HepG2 (cell line): ENCODE results near the gene SYNJ2. TPM values are rescaled to one million over a fixed set of nuclear protein-coding genes. Genes with fewer than 3 reads are reported as not detected.

Source experiments
- CERS6 ChIP-seq: sonication (generic); formaldehyde crosslinking; IDR thresholded peaks from 2 replicates; pipeline ENCODE4 v1.5.0; 2020; ENCODE audit warnings: missing genetic modification reagents
- CREB1 ChIP-seq, 2 experiments: fragments of 450-650 bp in 1 of 2; IDR thresholded peaks; 2 replicates each; pipeline ENCODE4 v1.6.1; 2016 to 2017; ENCODE audit warnings: control low read depth in 1 of 2, mild to moderate bottlenecking in 1 of 2, missing compliant biosample characterization in 1 of 2, missing genetic modification characterization in 1 of 2
- FOSL2 ChIP-seq: sonication (generic); formaldehyde crosslinking; IDR thresholded peaks from 2 replicates; pipeline ENCODE4 v1.4.0; 2020; ENCODE audit warnings: missing genetic modification reagents
- HNRNPK ChIP-seq: fragments of 200-400 bp; formaldehyde crosslinking; IDR thresholded peaks from 2 replicates; pipeline ENCODE4 v1.6.1; 2018; ENCODE audit warnings: low read length, low read depth, moderate library complexity, mild to moderate bottlenecking; ENCODE audit not compliant: poor library complexity, severe bottlenecking
- IRX3 ChIP-seq: sonication (generic); formaldehyde crosslinking; IDR thresholded peaks from 2 replicates; pipeline ENCODE4 v1.8.1; 2023; ENCODE audit warnings: mild to moderate bottlenecking, low read depth, missing genetic modification reagents, borderline replicate concordance
- LCORL ChIP-seq, 2 experiments: fragments of 450-650 bp in 1 of 2; sonication (generic) in 1 of 2; formaldehyde crosslinking in 1 of 2; IDR thresholded peaks; 2 replicates each; pipeline versions ENCODE4 v1.5.0 to v1.6.1; 2017 to 2020; ENCODE audit warnings: antibody characterized with exemption in 1 of 2, missing genetic modification reagents in 1 of 2
- MXI1 ChIP-seq: IDR thresholded peaks from 3 replicates; pipeline ENCODE4 v1.6.1; 2012; ENCODE audit warnings: low read depth, low read length, inconsistent platforms, borderline replicate concordance
- NBN ChIP-seq: fragments of 450-650 bp; conservative IDR thresholded peaks from 2 replicates; pipeline ENCODE4 v1.6.1; 2017
- PCBP2 ChIP-seq: fragments of 200-400 bp; formaldehyde crosslinking; optimal IDR thresholded peaks from 2 replicates; pipeline ENCODE3; 2018; ENCODE audit warnings: low read length, low read depth; ENCODE audit not compliant: poor library complexity, severe bottlenecking
- POLR2G ChIP-seq: fragments of 200-400 bp; formaldehyde crosslinking; IDR thresholded peaks from 2 replicates; pipeline ENCODE4 v1.6.1; 2018; ENCODE audit warnings: mild to moderate bottlenecking, low read depth, low read length, moderate library complexity
- SOX6 ChIP-seq, 2 experiments: fragments of 450-650 bp in 1 of 2; sonication (generic) in 1 of 2; formaldehyde crosslinking in 1 of 2; IDR thresholded peaks; 2 replicates each; pipeline versions ENCODE4 v1.4.0 to v1.6.1; 2017 to 2020; ENCODE audit warnings: antibody characterized with exemption in 1 of 2, mild to moderate bottlenecking in 1 of 2, missing genetic modification reagents in 1 of 2
- ZFP36L2 ChIP-seq: sonication (generic); formaldehyde crosslinking; IDR thresholded peaks from 2 replicates; pipeline ENCODE4 v1.4.0; 2020; ENCODE audit warnings: missing genetic modification reagents
- ZNF101 ChIP-seq: sonication (generic); formaldehyde crosslinking; IDR thresholded peaks from 2 replicates; pipeline ENCODE4 v1.4.0; 2020; ENCODE audit warnings: mild to moderate bottlenecking, low read depth, missing genetic modification reagents, borderline replicate concordance
- ZNF335 ChIP-seq: sonication (generic); formaldehyde crosslinking; IDR thresholded peaks from 2 replicates; pipeline ENCODE4 v1.4.0; 2020; ENCODE audit warnings: missing genetic modification reagents
- ZZZ3 ChIP-seq: sonication (generic); formaldehyde crosslinking; IDR thresholded peaks from 2 replicates; pipeline ENCODE4 v1.4.0; 2020; ENCODE audit warnings: missing genetic modification reagents, mild to moderate bottlenecking, borderline replicate concordance
- polyA plus RNA-seq, 8 experiments: library from polyadenylated mRNA; depleted of rRNA in 3 of 8; stranded (reverse) in 7 of 8; unstranded in 1 of 8; fragments of >200 nt; fragmentation: Illumina TruSeq in 4 of 8; extraction: Trizol in 4 of 8; gene quantifications; 2 replicates each; pipeline versions ENCODE4 v1.2.1 to v1.2.3, GENCODE V29; 2011 to 2016; ENCODE audit warnings: low read depth in 4 of 8, missing spikeins in 1 of 8, mixed read lengths in 1 of 8; ENCODE audit not compliant: insufficient read depth in 1 of 8
- total RNA-seq, 5 experiments: library from RNA; depleted of rRNA; stranded (reverse); fragments of >200 nt; fragmentation: Illumina TruSeq; extraction: Trizol; gene quantifications; 2 replicates each; pipeline ENCODE4 v1.2.3, GENCODE V29; 2016; ENCODE audit warnings: low read depth in 1 of 5
- TF ChIP-seq, protein P1 (sequence below): sonication (generic); formaldehyde crosslinking; IDR thresholded peaks from 2 replicates; pipeline ENCODE4; 2020; ENCODE audit warnings: missing genetic modification reagents, mild to moderate bottlenecking, borderline replicate concordance
- TF ChIP-seq, protein P2 (sequence below): sonication (generic); formaldehyde crosslinking; IDR thresholded peaks from 2 replicates; pipeline ENCODE4 v1.5.1; 2020; ENCODE audit warnings: missing genetic modification reagents, mild to moderate bottlenecking, borderline replicate concordance
- TF ChIP-seq, protein P3 (sequence below): sonication (generic); formaldehyde crosslinking; IDR thresholded peaks from 2 replicates; pipeline ENCODE4 v1.4.0; 2020; ENCODE audit warnings: missing genetic modification reagents, borderline replicate concordance

Gene SYNJ2
- total and polyA plus RNA-seq, 2 of the 13 experiments (the other 11 are each of a cell fraction or from before 2014, with no cell fraction given) = 39.1 to 57.6 TPM

GRCh38 chr6:157999168-158000051 is 17.7 kb downstream of the SYNJ2 start (continued):
- no peak for TF ChIP-seq PCBP2
- TF ChIP-seq ZNF335 (CRISPR knock-in tag) = no peak
- TF ChIP-seq ZNF101 (CRISPR knock-in tag) = no peak
- TF ChIP-seq IRX3 (CRISPR knock-in tag) = no peak
- TF ChIP-seq, protein P1, sequence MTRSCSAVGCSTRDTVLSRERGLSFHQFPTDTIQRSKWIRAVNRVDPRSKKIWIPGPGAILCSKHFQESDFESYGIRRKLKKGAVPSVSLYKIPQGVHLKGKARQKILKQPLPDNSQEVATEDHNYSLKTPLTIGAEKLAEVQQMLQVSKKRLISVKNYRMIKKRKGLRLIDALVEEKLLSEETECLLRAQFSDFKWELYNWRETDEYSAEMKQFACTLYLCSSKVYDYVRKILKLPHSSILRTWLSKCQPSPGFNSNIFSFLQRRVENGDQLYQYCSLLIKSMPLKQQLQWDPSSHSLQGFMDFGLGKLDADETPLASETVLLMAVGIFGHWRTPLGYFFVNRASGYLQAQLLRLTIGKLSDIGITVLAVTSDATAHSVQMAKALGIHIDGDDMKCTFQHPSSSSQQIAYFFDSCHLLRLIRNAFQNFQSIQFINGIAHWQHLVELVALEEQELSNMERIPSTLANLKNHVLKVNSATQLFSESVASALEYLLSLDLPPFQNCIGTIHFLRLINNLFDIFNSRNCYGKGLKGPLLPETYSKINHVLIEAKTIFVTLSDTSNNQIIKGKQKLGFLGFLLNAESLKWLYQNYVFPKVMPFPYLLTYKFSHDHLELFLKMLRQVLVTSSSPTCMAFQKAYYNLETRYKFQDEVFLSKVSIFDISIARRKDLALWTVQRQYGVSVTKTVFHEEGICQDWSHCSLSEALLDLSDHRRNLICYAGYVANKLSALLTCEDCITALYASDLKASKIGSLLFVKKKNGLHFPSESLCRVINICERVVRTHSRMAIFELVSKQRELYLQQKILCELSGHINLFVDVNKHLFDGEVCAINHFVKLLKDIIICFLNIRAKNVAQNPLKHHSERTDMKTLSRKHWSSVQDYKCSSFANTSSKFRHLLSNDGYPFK (CRISPR knock-in tag) = 0 out of 2 replicates have a peak, but pooled peaks have one; percentile 37
- TF ChIP-seq, protein P2, sequence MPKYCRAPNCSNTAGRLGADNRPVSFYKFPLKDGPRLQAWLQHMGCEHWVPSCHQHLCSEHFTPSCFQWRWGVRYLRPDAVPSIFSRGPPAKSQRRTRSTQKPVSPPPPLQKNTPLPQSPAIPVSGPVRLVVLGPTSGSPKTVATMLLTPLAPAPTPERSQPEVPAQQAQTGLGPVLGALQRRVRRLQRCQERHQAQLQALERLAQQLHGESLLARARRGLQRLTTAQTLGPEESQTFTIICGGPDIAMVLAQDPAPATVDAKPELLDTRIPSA = no peak
- TF ChIP-seq LCORL (IDR thresholded peaks at IDR 0.05) = no peak
- peak; percentile 43; the same call in 1 of the 2 replicates for TF ChIP-seq LCORL (CRISPR knock-in tag; IDR thresholded peaks at IDR 0.05)
- no peak for TF ChIP-seq CERS6 (CRISPR knock-in tag)
- peak; percentile 38; the same call in 1 of the 3 replicates for TF ChIP-seq MXI1
- TF ChIP-seq NBN = no peak
- no peak for TF ChIP-seq CREB1 (IDR thresholded peaks at IDR 0.05)
- no peak for TF ChIP-seq CREB1 (CRISPR knock-in tag; IDR thresholded peaks at IDR 0.05)
- no peak for TF ChIP-seq ZZZ3 (CRISPR knock-in tag)
- TF ChIP-seq SOX6 (IDR thresholded peaks at IDR 0.05) = no peak
- TF ChIP-seq SOX6 (CRISPR knock-in tag; IDR thresholded peaks at IDR 0.05) = peak; percentile 16; the same call in 1 of the 2 replicates
- 0 out of 2 replicates have a peak, but pooled peaks have one; percentile 21 for TF ChIP-seq POLR2G
- TF ChIP-seq HNRNPK = no peak
- no peak for TF ChIP-seq ZFP36L2 (CRISPR knock-in tag)
- no peak for TF ChIP-seq FOSL2
- TF ChIP-seq, protein P3, sequence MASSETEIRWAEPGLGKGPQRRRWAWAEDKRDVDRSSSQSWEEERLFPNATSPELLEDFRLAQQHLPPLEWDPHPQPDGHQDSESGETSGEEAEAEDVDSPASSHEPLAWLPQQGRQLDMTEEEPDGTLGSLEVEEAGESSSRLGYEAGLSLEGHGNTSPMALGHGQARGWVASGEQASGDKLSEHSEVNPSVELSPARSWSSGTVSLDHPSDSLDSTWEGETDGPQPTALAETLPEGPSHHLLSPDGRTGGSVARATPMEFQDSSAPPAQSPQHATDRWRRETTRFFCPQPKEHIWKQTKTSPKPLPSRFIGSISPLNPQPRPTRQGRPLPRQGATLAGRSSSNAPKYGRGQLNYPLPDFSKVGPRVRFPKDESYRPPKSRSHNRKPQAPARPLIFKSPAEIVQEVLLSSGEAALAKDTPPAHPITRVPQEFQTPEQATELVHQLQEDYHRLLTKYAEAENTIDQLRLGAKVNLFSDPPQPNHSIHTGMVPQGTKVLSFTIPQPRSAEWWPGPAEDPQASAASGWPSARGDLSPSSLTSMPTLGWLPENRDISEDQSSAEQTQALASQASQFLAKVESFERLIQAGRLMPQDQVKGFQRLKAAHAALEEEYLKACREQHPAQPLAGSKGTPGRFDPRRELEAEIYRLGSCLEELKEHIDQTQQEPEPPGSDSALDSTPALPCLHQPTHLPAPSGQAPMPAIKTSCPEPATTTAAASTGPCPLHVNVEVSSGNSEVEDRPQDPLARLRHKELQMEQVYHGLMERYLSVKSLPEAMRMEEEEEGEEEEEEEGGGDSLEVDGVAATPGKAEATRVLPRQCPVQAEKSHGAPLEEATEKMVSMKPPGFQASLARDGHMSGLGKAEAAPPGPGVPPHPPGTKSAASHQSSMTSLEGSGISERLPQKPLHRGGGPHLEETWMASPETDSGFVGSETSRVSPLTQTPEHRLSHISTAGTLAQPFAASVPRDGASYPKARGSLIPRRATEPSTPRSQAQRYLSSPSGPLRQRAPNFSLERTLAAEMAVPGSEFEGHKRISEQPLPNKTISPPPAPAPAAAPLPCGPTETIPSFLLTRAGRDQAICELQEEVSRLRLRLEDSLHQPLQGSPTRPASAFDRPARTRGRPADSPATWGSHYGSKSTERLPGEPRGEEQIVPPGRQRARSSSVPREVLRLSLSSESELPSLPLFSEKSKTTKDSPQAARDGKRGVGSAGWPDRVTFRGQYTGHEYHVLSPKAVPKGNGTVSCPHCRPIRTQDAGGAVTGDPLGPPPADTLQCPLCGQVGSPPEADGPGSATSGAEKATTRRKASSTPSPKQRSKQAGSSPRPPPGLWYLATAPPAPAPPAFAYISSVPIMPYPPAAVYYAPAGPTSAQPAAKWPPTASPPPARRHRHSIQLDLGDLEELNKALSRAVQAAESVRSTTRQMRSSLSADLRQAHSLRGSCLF (CRISPR knock-in tag) = no peak
